HEK293 (cell line): ENCODE measurements around the gene VIPR2.

Experiments used
- CTCF ChIA-PET: fragments of 350-600 bp; formaldehyde crosslinking; extraction: SDS; loops from one replicate; lab custom pipeline; 2021; ENCODE audit warnings: antibody characterized with exemption; lab: Yijun Ruan, JAX
- POLR2A ChIA-PET: fragments of 300-600 bp; formaldehyde crosslinking; extraction: SDS; loops from one replicate; lab custom pipeline; 2020; ENCODE audit warnings: antibody characterized with exemption, inconsistent platforms; lab: Yijun Ruan, JAX
- H3K27ac ChIP-seq: fragments of 200-500 bp; sonication (Bioruptor generic); 2 replicates; pipeline ENCODE4 v1.5.1; 2014; ENCODE audit warnings: low read depth, low read length, control low read depth, inconsistent platforms; ENCODE audit errors: extremely low read depth
- H3K36me3 ChIP-seq, 2 experiments: fragments of 200-500 bp in 1 of 2; sonication (Bioruptor generic) in 1 of 2; 1 replicate in 1 of 2; 2 replicates in 1 of 2; pipeline ENCODE4 v1.5.1; 2014 to 2017; ENCODE audit warnings: inconsistent platforms in 2 of 2, low read length in 2 of 2; ENCODE audit not compliant: control insufficient read depth in 2 of 2, insufficient read depth in 1 of 2
- H3K4me1 ChIP-seq: fragments of 200-500 bp; sonication (Bioruptor generic); 2 replicates; pipeline ENCODE4 v1.5.1; 2014; ENCODE audit warnings: mild to moderate bottlenecking, low read length, inconsistent platforms; ENCODE audit not compliant: control insufficient read depth, insufficient read depth
- H3K4me3 ChIP-seq: 2 replicates; pipeline ENCODE4 v1.5.1; 2011; ENCODE audit warnings: low read depth, mild to moderate bottlenecking, control low read depth, low read length, moderate library complexity
- H3K9me3 ChIP-seq: fragments of 200-500 bp; sonication (Bioruptor generic); 2 replicates; pipeline ENCODE4 v1.5.1; 2014; ENCODE audit warnings: low read depth, low read length, inconsistent platforms; ENCODE audit not compliant: control insufficient read depth, insufficient read depth
- AEBP2 ChIP-seq: fragments of 450-650 bp; formaldehyde crosslinking; IDR thresholded peaks from 2 replicates; pipeline ENCODE4 v1.5.1; 2016; ENCODE audit warnings: missing biosample characterization, missing genetic modification characterization, borderline replicate concordance
- BCL11A ChIP-seq: fragments of 450-650 bp; formaldehyde crosslinking; IDR thresholded peaks from 2 replicates; pipeline ENCODE4 v1.5.1; 2016; ENCODE audit warnings: low read depth, missing biosample characterization, missing genetic modification characterization
- FEZF1 ChIP-seq: fragments of 450-650 bp; formaldehyde crosslinking; IDR thresholded peaks from 2 replicates; pipeline ENCODE4 v1.5.1; 2016; ENCODE audit warnings: missing biosample characterization, missing genetic modification characterization
- GLIS2 ChIP-seq: fragments of 450-650 bp; formaldehyde crosslinking; IDR thresholded peaks from 2 replicates; pipeline ENCODE4 v1.5.1; 2016; ENCODE audit warnings: missing biosample characterization, missing genetic modification characterization
- HOXA7 ChIP-seq: sonication (generic); formaldehyde crosslinking; IDR thresholded peaks from 2 replicates; pipeline ENCODE4 v1.8.1; 2022; ENCODE audit warnings: missing genetic modification reagents, borderline replicate concordance
- HOXD13 ChIP-seq: sonication (generic); formaldehyde crosslinking; IDR thresholded peaks from 2 replicates; pipeline ENCODE4 v1.8.0; 2022; ENCODE audit warnings: missing genetic modification reagents, borderline replicate concordance
- INSM2 ChIP-seq: fragments of 450-650 bp; formaldehyde crosslinking; IDR thresholded peaks from 2 replicates; pipeline ENCODE4 v1.5.1; 2016; ENCODE audit warnings: missing biosample characterization, missing genetic modification characterization
- KLF1 ChIP-seq: fragments of 450-650 bp; formaldehyde crosslinking; IDR thresholded peaks from 2 replicates; pipeline ENCODE4 v1.5.1; 2016; ENCODE audit warnings: missing biosample characterization, missing genetic modification characterization
- KLF16 ChIP-seq: fragments of 450-650 bp; formaldehyde crosslinking; IDR thresholded peaks from 2 replicates; pipeline ENCODE4 v1.5.1; 2017; ENCODE audit warnings: missing biosample characterization, missing genetic modification characterization
- PRDM1 ChIP-seq: fragments of 450-650 bp; formaldehyde crosslinking; IDR thresholded peaks from 2 replicates; pipeline ENCODE4; 2016; ENCODE audit warnings: missing biosample characterization, missing genetic modification characterization
- REST ChIP-seq: fragments of 450-650 bp; formaldehyde crosslinking; IDR thresholded peaks from 2 replicates; pipeline ENCODE4 v1.5.1; 2016; ENCODE audit warnings: missing biosample characterization, missing genetic modification characterization
- ZBTB1 ChIP-seq: fragments of 450-650 bp; formaldehyde crosslinking; IDR thresholded peaks from 2 replicates; pipeline ENCODE4 v1.5.1; 2016; ENCODE audit warnings: missing biosample characterization, missing genetic modification characterization
- ZNF10 ChIP-seq: fragments of 450-650 bp; formaldehyde crosslinking; IDR thresholded peaks from 2 replicates; pipeline ENCODE4 v1.5.1; 2017; ENCODE audit warnings: missing biosample characterization, missing genetic modification characterization
- ZNF114 ChIP-seq: fragments of 450-650 bp; formaldehyde crosslinking; IDR thresholded peaks from 2 replicates; pipeline ENCODE4 v1.5.0; 2017; ENCODE audit warnings: missing biosample characterization, missing genetic modification characterization
- ZNF175 ChIP-seq: fragments of 450-650 bp; formaldehyde crosslinking; IDR thresholded peaks from 2 replicates; pipeline ENCODE4 v1.5.1; 2016; ENCODE audit warnings: missing biosample characterization, missing genetic modification characterization
- ZNF184 ChIP-seq: fragments of 450-650 bp; IDR thresholded peaks from 2 replicates; pipeline ENCODE4 v1.5.1; 2018; ENCODE audit warnings: missing biosample characterization, mild to moderate bottlenecking, missing genetic modification characterization
- ZNF292 ChIP-seq: fragments of 450-650 bp; formaldehyde crosslinking; IDR thresholded peaks from 2 replicates; pipeline ENCODE4 v1.5.1; 2016; ENCODE audit warnings: low read depth, missing biosample characterization, missing genetic modification characterization, borderline replicate concordance
- ZNF302 ChIP-seq: fragments of 450-650 bp; formaldehyde crosslinking; IDR thresholded peaks from 2 replicates; pipeline ENCODE4 v1.5.1; 2016; ENCODE audit warnings: missing biosample characterization, missing genetic modification characterization, low read depth
- ZNF366 ChIP-seq: fragments of 450-650 bp; formaldehyde crosslinking; conservative IDR thresholded peaks from 2 replicates; pipeline ENCODE4 v1.5.1; 2016; ENCODE audit warnings: missing biosample characterization, missing genetic modification characterization
- ZNF654 ChIP-seq: fragments of 450-650 bp; formaldehyde crosslinking; IDR thresholded peaks from 2 replicates; pipeline ENCODE4 v1.5.1; 2016; ENCODE audit warnings: low read depth, missing biosample characterization, missing genetic modification characterization
- ZNF670 ChIP-seq: fragments of 450-650 bp; formaldehyde crosslinking; IDR thresholded peaks from 2 replicates; pipeline ENCODE4 v1.5.1; 2016; ENCODE audit warnings: missing biosample characterization, missing genetic modification characterization, low read depth
- ZNF76 ChIP-seq: fragments of 450-650 bp; formaldehyde crosslinking; IDR thresholded peaks from 2 replicates; pipeline ENCODE4; 2016; ENCODE audit warnings: low read depth, missing biosample characterization, missing genetic modification characterization, borderline replicate concordance
- ZSCAN18 ChIP-seq: fragments of 450-650 bp; formaldehyde crosslinking; IDR thresholded peaks from 2 replicates; pipeline ENCODE4 v1.5.1; 2016; ENCODE audit warnings: missing biosample characterization, missing genetic modification characterization

Gene VIPR2

GRCh38 chr7:159000859-159001435 is 143.7 kb downstream of the VIPR2 start (continued):
- no peak for TF ChIP-seq REST (tag by site-specific recombination)
- no peak for TF ChIP-seq HOXA7 (CRISPR knock-in tag)
- TF ChIP-seq ZNF76 (tag by site-specific recombination): no peak
- TF ChIP-seq ZNF114 (tag by site-specific recombination): no peak
- no peak for TF ChIP-seq BCL11A (tag by site-specific recombination)
- no peak for TF ChIP-seq GLIS2 (tag by site-specific recombination)
- no peak for TF ChIP-seq KLF1 (tag by site-specific recombination)
- TF ChIP-seq ZNF302 (tag by site-specific recombination): no peak
- no peak for TF ChIP-seq ZSCAN18
- TF ChIP-seq ZNF175: no peak

GRCh38 chr7:159000070-159000469 is 144.6 kb downstream of the VIPR2 start:
- TF ChIP-seq AEBP2: no peak
- no peak for TF ChIP-seq FEZF1 (tag by site-specific recombination)
- TF ChIP-seq INSM2: no peak
- TF ChIP-seq HOXD13: no peak
- TF ChIP-seq ZNF10 (tag by site-specific recombination): no peak
- TF ChIP-seq PRDM1 (tag by site-specific recombination): no peak
- no peak for TF ChIP-seq ZNF670 (tag by site-specific recombination)
- no peak for TF ChIP-seq KLF16 (tag by site-specific recombination)
- no peak for TF ChIP-seq ZNF184 (tag by site-specific recombination)
- no peak for TF ChIP-seq ZBTB1 (tag by site-specific recombination)
- no peak for TF ChIP-seq ZNF654 (tag by site-specific recombination)
- no peak for TF ChIP-seq ZNF292 (tag by site-specific recombination)
- TF ChIP-seq ZNF366 (tag by site-specific recombination): no peak
- H3K4me3 ChIP-seq: no peak overlapping the region
- no peak overlapping the region for H3K27ac ChIP-seq
- POLR2A ChIA-PET: no interaction called here
- H3K36me3 ChIP-seq: no peaks in the 10 kb centered on the region
- no peaks in the 10 kb centered on the region for H3K9me3 ChIP-seq
- H3K4me1 ChIP-seq: no peaks in the 10 kb centered on the region
- CTCF ChIA-PET: interaction anchor here (0.6 to 1.0 kb wide), 2 partner anchors 17 to 78 kb away, joined by 3 to 4 read pairs; no protein-coding TSS in a partner anchor
